Endothelial cell of umbilical vein (primary cell): Measurements from ENCODE around the gene ZNF816. TPM values are rescaled to one million over a fixed set of nuclear protein-coding genes. Genes with fewer than 3 reads are reported as not detected.

Experiments used
- BruUV-seq: library from RNA; stranded (reverse); fragments of 400-500 nt; replicated peaks from 2 replicates; lab custom pipeline; 2021; lab: Mats Ljungman, UMichigan
- CTCF ChIA-PET: fragments of 300-600, 350-600 bp; sonication (Branson Sonifier 250); formaldehyde crosslinking; loops from one replicate; lab custom pipeline; 2021; ENCODE audit warnings: antibody characterized with exemption, inconsistent platforms; lab: Charles Lee
- POLR2A ChIA-PET: fragments of 300-600, 350-600 bp; sonication (Branson Sonifier 250); formaldehyde crosslinking; loops from one replicate; lab custom pipeline; 2021; ENCODE audit warnings: antibody characterized with exemption, inconsistent platforms; lab: Charles Lee
- DNase-seq: peaks from one replicate; pipeline ENCODE4 v3.0.0-alpha.2; 2011; ENCODE audit warnings: low read depth, low spot score
- FAIRE-seq: peaks from 2 replicates; lab custom pipeline; 2011; peaks lifted over from hg19 to GRCh38; lab: Jason Lieb, UNC
- H2AFZ ChIP-seq: 2 replicates; pipeline ENCODE4 v1.6.0; 2012; ENCODE audit warnings: low read depth, low read length, control low read depth, inconsistent platforms
- H3K27ac ChIP-seq: 2 replicates; pipeline ENCODE4 v1.5.1; 2011; ENCODE audit warnings: low read depth, mild to moderate bottlenecking, control low read depth, low read length, moderate library complexity; ENCODE audit not compliant: insufficient read depth
- H3K27me3 ChIP-seq, 2 experiments: 2 replicates each; pipeline versions ENCODE4 v1.6.0 to v1.6.1; 2011; ENCODE audit warnings: low read length in 2 of 2, mixed read lengths in 1 of 2; ENCODE audit not compliant: control insufficient read depth in 2 of 2, insufficient read depth in 2 of 2
- H3K36me3 ChIP-seq, 2 experiments: 2 replicates in 1 of 2; 3 replicates in 1 of 2; pipeline ENCODE4 v1.5.1; 2011; ENCODE audit warnings: low read length in 2 of 2, mild to moderate bottlenecking in 1 of 2, moderate library complexity in 1 of 2; ENCODE audit not compliant: control insufficient read depth in 2 of 2, insufficient read depth in 2 of 2; ENCODE audit errors: extremely low read depth in 1 of 2
- H3K4me1 ChIP-seq: 3 replicates; pipeline ENCODE4 v1.5.1; 2011; ENCODE audit warnings: mild to moderate bottlenecking, low read length; ENCODE audit not compliant: control insufficient read depth, insufficient read depth; ENCODE audit errors: extremely low read depth
- H3K4me2 ChIP-seq: 2 replicates; pipeline ENCODE4 v1.6.1; 2011; ENCODE audit warnings: low read length, control low read depth, mixed read lengths; ENCODE audit not compliant: insufficient read depth
- H3K4me3 ChIP-seq, 3 experiments: fragments of 200-600 bp in 1 of 3; sonication (generic), shearing (Covaris generic) in 1 of 3; replicated peaks in 1 of 3; 2 replicates each; pipeline ENCODE4 v1.5.1; 2011 to 2016; ENCODE audit warnings: control low read depth in 3 of 3, low read length in 3 of 3, mild to moderate bottlenecking in 2 of 3, inconsistent platforms in 1 of 3, low read depth in 1 of 3, moderate library complexity in 1 of 3; ENCODE audit not compliant: insufficient read depth in 1 of 3
- H3K79me2 ChIP-seq: 2 replicates; pipeline ENCODE4 v1.6.0; 2012; ENCODE audit warnings: low read length, inconsistent platforms; ENCODE audit not compliant: control insufficient read depth, insufficient read depth
- H3K9ac ChIP-seq: replicated peaks from 2 replicates; pipeline ENCODE3; 2011; ENCODE audit warnings: low read length, control low read depth; ENCODE audit not compliant: insufficient read depth; ENCODE audit errors: extremely low read depth
- H3K9me1 ChIP-seq: replicated peaks from 3 replicates; pipeline ENCODE4 v1.6.0; 2011; ENCODE audit warnings: mild to moderate bottlenecking, low read length; ENCODE audit not compliant: control insufficient read depth, insufficient read depth; ENCODE audit errors: extremely low read depth
- H3K9me3 ChIP-seq: replicated peaks from 2 replicates; pipeline ENCODE4 v1.5.1; 2012; ENCODE audit warnings: low read length, inconsistent platforms; ENCODE audit not compliant: control insufficient read depth, insufficient read depth
- H4K20me1 ChIP-seq: replicated peaks from 2 replicates; pipeline ENCODE3; 2011; ENCODE audit warnings: mild to moderate bottlenecking, low read length; ENCODE audit not compliant: control insufficient read depth, insufficient read depth; ENCODE audit errors: extremely low read depth
- EZH2 ChIP-seq: IDR thresholded peaks from 2 replicates; pipeline ENCODE4 v1.6.1; 2012; ENCODE audit warnings: borderline replicate concordance, low read depth, mild to moderate bottlenecking, moderate library complexity, low read length, inconsistent platforms; ENCODE audit not compliant: severe bottlenecking
- FOS ChIP-seq: IDR thresholded peaks from 2 replicates; pipeline ENCODE4 v1.6.1; 2011; ENCODE audit warnings: mild to moderate bottlenecking, low read length, moderate library complexity, borderline replicate concordance; ENCODE audit not compliant: insufficient read depth
- GATA2 ChIP-seq: IDR thresholded peaks from 2 replicates; pipeline ENCODE4 v1.7.0; 2011; ENCODE audit warnings: low read depth, mild to moderate bottlenecking, moderate library complexity, mixed read lengths, low read length; ENCODE audit not compliant: insufficient read length, insufficient read depth
- JUN ChIP-seq: IDR thresholded peaks from 2 replicates; pipeline ENCODE4 v1.6.1; 2011; ENCODE audit warnings: borderline replicate concordance, low read depth; ENCODE audit not compliant: insufficient read length, insufficient read depth
- MYC ChIP-seq: IDR thresholded peaks from one replicate; pipeline ENCODE4 v1.6.1; 2011; ENCODE audit warnings: mild to moderate bottlenecking, low read depth, low read length
- POLR2A ChIP-seq: IDR thresholded peaks from 2 replicates; pipeline ENCODE4 v1.6.1; 2012; ENCODE audit warnings: low read depth, mild to moderate bottlenecking, control low read depth, low read length
- POLR2AphosphoS5 ChIP-seq: IDR thresholded peaks from 2 replicates; pipeline ENCODE4 v1.6.1; 2012; ENCODE audit warnings: low read depth, mild to moderate bottlenecking, control low read depth, low read length, moderate library complexity; ENCODE audit not compliant: insufficient read depth
- dilution Hi-C: fragments of 300-500 bp; cut with MboI; formaldehyde crosslinking; loops from one replicate; pipeline ENCODE4 v1.15.0; 2019; ENCODE audit warnings: low sequenced_read_pairs; ENCODE audit not compliant: extremely low pct_ligation_motif_present
- intact Hi-C: fragments of 100-400 bp; cut with micrococcal nuclease; formaldehyde crosslinking; loops from one replicate; pipeline ENCODE4 v1.10.0; 2022
- polyA plus RNA-seq, 4 experiments: library from polyadenylated mRNA; depleted of rRNA in 3 of 4; stranded (reverse) in 3 of 4; unstranded in 1 of 4; fragments of >200 nt; gene quantifications; 2 replicates each; pipeline versions ENCODE4 v1.2.1 to v1.2.3, GENCODE V29; 2011 to 2012; ENCODE audit warnings: missing spikeins in 1 of 4
- total RNA-seq: library from RNA; stranded (reverse); gene quantifications from 2 replicates; pipeline ENCODE4 v1.2.3, GENCODE V29; 2021
- TF ChIP-seq, protein P1 (sequence below), 2 donors: IDR thresholded peaks; 1 replicate in 1 of 2; 2 replicates in 1 of 2; pipeline ENCODE4 v1.5.1; 2011; ENCODE audit warnings: low read length in 2 of 2, mild to moderate bottlenecking in 2 of 2, moderate library complexity in 2 of 2, control low read depth in 1 of 2, inconsistent platforms in 1 of 2, low read depth in 1 of 2; ENCODE audit not compliant: insufficient read depth in 1 of 2; ENCODE audit errors: extremely low read depth in 1 of 2
- TF ChIP-seq, protein P2 (sequence below): IDR thresholded peaks from 2 replicates; pipeline ENCODE4 v1.6.1; 2011; ENCODE audit not compliant: insufficient read depth, insufficient read length

ZNF816 gene
- total and polyA plus RNA-seq, 2 donors (not counting 3 experiments of a cell fraction or from before 2014, with no cell fraction given), result 1.8 to 4.9 TPM

DNA sequence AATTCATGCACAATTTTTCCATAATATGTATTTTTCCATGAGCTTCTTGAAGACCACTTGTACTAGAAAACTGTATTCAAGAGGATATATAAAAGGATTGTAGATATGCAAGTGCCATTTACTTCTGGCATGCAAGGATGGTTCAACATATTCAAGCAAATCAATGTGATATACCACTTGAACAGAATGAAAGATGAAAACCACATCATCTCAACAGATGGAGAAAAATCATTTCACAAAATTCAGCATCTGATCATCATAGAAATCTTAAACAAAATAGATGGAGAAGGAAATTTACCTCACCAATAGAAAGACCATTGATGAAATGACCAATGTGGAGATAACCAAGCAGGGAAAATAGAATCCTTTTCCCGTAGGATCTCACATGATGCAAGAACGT, 5.1 kb upstream of the ZNF816 start:
- Histone ChIP-seq H3K27ac (no peak overlapping the region), H3K4me2 (no peak overlapping the region), H3K9ac (no peak overlapping the region), H3K36me3 (peaks cover 6 to 10% of the 10 kb centered on the region in 2 experiments), H3K9me3 (peaks cover 6% of the 10 kb centered on the region), H2AFZ (no peak overlapping the region), H3K27me3 (no peaks in the 10 kb centered on the region), H3K79me2 (no peaks in the 10 kb centered on the region), H4K20me1 (no peaks in the 10 kb centered on the region), H3K4me3 (no peak overlapping the region), H3K9me1 (no peaks in the 10 kb centered on the region), H3K4me1 (no peaks in the 10 kb centered on the region)
- no peak for DNase-seq
- TF ChIP-seq JUN, result no peak
- TF ChIP-seq POLR2AphosphoS5, result no peak
- TF ChIP-seq MYC, result no peak
- TF ChIP-seq, protein P1, sequence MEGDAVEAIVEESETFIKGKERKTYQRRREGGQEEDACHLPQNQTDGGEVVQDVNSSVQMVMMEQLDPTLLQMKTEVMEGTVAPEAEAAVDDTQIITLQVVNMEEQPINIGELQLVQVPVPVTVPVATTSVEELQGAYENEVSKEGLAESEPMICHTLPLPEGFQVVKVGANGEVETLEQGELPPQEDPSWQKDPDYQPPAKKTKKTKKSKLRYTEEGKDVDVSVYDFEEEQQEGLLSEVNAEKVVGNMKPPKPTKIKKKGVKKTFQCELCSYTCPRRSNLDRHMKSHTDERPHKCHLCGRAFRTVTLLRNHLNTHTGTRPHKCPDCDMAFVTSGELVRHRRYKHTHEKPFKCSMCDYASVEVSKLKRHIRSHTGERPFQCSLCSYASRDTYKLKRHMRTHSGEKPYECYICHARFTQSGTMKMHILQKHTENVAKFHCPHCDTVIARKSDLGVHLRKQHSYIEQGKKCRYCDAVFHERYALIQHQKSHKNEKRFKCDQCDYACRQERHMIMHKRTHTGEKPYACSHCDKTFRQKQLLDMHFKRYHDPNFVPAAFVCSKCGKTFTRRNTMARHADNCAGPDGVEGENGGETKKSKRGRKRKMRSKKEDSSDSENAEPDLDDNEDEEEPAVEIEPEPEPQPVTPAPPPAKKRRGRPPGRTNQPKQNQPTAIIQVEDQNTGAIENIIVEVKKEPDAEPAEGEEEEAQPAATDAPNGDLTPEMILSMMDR (IDR thresholded peaks at IDR 0.05; ENCODE audit: extremely low read depth in 1 of 2, insufficient read depth in 1 of 2, low read depth in 1 of 2, low read length in 2 of 2), result no peak
- TF ChIP-seq GATA2, result no peak
- no peak for TF ChIP-seq FOS
- TF ChIP-seq POLR2A, result no peak
- no peak for TF ChIP-seq EZH2
- TF ChIP-seq, protein P2, sequence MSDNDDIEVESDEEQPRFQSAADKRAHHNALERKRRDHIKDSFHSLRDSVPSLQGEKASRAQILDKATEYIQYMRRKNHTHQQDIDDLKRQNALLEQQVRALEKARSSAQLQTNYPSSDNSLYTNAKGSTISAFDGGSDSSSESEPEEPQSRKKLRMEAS, result no peak
- CTCF ChIA-PET, result no interaction called here
- BruUV-seq, result no TSS peak
- dilution Hi-C loops (no loop called here), intact Hi-C loops (loop anchor here (10.0 kb wide), 1 partner anchor 233 kb away; the partner anchor contains the start of gene ZNF611)
- POLR2A ChIA-PET, result no interaction called here
- FAIRE-seq, result no peak
